Globus pallidus (tissue), 1 donor: ENCODE results near the gene FGD5.
"Not testable (repeated sequence)": the region's sequence is repeated elsewhere in the genome, so short reads cannot be mapped to it uniquely, and the experiment has no call there.

Source experiments
- DNase-seq: peaks from one replicate; pipeline ENCODE4 v3.0.0-alpha.2; 2015; ENCODE audit warnings: low spot score

Gene FGD5

DNA sequence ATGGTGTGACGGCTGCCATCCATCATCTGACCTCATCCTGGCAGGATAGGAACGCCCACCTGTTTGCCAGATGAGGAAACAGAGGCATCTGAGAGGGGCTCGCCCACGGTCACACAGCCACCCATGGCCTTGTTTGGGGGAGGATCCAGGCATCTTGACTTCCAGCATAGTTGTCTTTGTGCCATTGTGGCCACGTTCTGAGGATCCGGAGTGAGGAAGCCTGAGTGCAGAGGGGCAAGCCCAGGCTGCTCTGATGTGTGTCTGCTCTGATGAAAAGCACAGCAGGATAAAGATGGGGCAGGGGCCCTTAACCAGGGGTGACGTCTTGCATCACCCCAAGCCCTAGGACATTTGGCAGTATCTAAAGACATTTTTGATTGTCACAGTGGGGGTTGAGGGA lies 58.7 kb downstream of the FGD5 start:
- DNase-seq, result no peak

DNA sequence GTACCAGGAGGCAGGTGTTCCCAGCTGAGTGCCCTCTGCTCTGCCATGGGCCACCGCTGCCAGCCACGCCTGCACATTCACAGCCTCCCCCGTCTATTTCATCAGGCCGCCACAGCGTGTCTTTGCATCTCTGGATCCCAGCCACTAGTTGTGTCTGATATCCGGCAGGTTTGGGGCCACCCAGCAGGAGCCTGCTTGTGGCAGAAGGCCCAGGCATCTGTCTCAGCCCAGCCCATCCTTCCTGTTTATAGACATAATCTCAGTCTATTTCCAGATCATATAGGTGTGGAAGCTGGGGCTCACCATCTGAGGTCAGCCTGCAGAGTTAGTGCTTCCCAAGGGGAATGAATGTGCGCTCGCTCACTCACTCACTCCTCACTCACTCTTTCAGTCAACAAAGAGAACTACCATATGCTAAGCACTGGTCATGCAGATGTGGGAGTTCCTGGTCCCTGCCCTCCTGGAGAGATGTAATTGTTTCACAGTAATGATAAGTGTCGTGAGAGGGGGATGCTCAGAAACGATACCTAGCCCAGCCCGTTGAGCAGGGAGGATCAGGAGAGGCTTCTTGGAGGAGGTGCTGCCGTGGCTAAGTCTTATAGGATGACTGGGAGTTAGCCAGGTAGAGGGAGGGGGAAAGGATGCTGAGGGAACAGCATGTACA lies 60.6 kb downstream of the FGD5 start:
- no peak for DNase-seq

DNA sequence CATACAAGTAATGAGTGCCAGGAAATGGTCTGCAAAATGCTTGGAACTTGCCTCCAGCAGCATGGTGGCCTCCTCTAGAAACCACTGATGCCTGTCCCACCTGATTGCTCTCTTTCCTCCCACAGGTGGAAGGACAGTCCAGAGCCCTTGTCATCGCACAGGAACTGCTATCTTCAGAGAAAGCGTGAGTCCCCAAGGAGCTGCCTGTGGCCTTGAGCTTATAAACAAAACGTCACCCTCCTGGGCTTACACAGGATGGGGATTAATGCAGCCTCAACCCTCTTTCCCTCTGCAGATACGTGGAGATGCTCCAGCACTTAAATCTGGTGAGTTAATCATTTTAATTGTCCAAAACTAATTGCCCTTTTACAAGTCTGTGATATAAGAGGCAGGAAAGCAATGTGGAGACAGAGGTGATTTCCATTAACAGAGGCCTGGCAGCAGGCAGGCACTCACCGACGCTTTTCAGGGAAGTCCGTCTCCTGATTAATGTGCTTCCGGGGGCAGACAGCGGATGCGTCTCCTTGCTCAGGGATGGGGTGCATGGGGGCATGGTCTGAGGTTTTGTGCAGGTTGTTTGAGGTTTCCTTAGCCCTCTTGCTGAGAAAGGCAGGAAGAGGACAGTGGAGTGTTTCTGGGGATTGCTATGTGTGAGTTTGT lies 61.8 kb downstream of the FGD5 start:
- no peak for DNase-seq

DNA sequence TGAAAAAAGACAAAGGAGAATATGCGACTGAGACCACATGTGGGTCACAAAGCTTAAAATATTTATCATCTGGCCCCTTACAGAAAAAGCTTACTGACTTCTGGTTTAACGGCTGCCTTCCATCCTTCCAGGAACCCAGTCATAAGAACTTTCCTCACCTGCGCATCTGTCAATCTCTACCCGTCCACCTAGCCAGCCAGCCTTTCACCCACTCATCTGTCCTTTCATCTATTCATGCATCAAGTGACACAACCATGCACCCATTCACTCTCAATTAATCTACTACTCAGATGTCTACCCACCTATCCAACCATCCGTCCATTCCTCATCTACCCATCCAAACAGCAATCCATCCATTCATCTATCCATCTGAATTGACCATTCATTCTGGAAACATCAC lies 64.5 kb downstream of the FGD5 start:
- no peak for DNase-seq

DNA sequence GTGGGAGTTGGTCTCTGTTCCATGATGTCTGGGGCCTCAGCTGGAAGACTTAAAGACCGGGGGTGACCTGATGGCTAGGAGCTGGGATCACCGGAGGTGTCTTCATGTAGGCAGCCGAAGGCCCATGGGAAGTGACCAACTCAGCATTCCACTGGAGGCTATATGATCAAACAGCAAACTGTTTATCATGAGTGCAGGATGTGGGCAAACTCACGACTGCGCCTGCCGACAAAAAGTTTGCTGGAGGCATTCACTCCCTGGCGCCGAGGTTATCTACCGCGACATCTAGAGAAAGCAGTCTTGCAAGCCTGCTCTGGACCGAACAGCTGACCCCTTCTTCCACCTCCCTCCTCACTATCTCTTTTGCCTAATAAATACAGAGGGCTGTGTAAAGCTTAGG lies 65.9 kb downstream of the FGD5 start:
- no peak for DNase-seq

DNA sequence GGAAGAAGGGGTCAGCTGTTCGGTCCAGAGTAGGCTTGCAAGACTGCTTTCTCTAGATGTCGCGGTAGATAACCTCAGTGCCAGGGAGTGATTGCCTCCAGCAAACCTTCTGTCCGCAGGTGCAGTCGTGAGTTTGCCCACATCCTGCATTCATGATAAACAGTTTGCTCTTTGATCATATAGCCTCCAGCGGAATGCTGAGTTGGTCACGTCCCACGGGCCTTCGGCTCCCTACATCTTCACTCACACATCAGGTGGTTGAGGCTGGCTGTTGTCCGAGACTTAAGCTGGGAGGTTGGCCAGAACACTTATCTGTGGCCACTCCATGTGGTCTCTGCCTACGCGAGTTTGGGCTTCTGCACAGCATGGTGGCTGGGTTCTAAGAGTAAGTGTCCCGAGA lies 66.5 kb downstream of the FGD5 start:
- no peak for DNase-seq

DNA sequence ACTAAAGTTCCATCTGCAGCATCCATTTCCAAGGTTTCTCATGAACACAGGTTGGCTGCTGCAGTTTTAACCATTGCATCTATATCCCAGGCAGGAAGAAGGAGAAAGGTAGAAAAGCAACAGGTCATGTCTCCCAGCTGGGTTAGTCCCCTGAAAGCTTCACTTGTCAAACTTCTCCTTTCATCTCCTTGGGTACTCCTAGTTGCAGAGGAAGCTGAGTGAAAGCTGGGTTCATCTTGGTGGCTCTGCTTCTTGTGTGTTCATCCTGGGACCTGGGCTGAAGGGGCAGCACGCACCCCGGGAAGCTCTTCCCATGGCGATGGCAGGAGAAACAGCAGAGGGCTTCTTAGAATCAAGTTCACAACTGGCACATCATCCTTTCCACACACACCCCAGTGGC lies 67.3 kb downstream of the FGD5 start:
- no peak for DNase-seq

DNA sequence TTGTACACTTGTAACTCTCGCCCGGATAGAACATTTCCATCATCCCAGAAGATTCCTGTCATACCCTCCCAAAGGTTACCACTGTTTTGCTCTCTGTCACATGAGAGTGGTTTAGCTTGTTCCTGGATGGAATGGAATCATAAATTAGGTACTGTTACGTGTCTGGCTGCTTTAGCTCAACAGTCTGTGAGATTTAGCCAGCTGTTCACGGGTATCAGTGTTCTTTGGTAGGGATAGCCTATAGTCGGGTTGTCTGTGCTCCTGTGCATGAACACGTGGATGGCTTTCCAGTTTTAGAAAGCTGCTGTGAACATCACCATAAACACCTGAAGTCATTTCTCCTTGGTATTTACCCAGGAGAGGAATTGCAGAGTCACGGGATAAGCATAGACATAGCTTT lies 70.4 kb downstream of the FGD5 start:
- DNase-seq, result no peak

DNA sequence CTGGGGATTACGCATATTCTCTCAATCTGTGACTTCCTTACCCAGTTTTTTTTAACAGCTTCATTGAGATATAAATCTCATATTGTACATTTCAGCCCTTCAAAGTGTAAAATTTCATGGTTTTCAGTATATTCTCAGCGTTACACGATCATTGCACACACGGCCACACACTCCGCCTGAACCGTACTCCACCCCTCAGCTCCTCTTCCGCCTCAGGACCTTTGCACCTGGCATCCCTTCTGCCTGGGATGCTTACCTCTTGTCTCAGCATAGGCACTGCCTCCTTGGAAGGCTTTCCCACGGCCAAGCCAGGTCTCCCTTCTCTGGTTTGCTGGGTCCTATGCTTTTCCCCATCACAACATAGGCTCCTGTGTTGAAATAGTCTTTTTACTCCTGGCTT lies 71.2 kb downstream of the FGD5 start:
- DNase-seq, result no peak

DNA sequence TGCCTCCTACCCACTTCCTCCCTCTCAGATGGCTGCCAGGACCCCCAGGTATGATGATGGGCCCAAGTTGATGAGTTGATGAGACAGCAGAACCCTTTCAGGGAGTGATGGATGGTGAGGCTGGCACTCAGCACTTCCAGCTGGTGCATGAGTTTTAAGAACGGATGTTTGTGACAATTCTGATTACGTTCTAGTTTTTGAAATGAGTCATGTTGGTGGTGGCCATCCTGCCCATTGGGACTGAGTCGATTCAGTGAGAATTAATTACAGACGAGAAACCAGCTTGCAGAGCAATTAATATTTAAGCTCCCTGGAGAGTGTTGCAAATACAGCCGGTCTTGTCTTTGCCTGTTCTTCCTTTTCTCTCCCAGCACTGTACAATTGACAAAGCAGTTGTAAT lies 71.7 kb downstream of the FGD5 start:
- no peak for DNase-seq

DNA sequence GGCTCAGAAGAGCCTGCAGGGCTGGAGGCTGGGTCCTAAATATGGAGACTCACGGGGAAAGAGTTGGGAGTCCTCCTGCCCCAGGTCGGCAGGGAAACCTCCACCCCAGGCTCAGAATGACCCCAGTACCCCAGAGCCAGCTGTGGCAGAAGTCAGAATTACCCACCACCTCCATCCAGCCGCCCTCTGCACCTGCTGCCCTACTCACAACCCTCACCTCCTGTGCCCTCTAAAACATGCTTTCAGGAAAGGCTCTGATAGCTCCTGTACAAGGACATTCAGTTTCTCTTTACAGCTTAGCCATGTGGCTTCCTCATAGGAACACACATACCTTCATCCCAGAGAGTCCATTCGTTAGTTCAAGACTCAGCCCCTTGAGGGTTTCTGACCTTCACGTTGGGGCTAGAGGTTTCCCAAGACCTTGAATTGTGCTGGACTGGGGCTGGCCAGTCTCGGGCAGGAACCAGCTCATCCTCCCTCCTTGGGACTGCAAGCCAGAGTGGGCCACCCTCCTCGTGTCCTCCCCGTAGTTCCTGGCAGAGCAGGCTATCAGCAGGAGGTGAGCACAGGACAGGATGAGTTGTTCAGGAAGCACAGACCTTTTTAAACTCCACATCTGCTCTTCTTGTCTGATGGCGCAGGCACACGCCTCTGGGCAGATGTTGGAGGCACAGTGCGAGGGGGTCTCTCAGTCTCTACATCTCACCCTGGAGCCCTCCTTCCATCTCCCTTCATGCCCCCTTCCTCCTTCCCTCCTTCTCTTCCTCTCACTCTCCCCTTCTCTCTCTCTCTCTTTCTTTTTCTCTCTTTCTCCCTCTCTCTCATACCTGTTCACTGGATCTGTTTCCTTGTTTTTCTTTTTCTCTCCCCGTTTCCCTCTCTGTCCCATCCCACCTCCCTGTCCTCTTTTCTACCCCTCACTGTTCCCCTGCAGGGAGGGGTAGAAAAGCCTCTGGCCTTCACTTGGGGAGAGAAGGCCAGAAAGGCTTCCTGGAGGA lies 72.7 kb downstream of the FGD5 start:
- DNase-seq, result no peak

DNA sequence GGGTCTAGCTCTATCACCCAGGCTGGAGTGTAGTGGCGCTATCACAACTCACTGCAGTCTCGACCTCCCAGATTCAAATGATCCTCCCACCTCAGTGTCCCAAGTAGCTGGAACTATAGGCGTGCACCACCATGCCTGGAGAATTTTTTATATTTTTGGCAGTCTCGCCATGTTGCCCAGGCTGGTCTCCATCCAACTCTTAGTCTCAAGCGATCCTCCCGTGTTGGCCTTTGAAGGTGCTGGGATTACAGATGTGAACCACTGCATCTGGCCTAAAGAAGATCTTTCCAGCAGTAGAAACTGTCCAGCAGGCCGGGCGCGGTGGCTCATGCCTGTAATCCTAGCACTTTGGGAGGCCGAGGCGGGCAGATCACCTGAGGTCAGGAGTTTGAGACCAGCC lies 73.5 kb downstream of the FGD5 start:
- no peak for DNase-seq

DNA sequence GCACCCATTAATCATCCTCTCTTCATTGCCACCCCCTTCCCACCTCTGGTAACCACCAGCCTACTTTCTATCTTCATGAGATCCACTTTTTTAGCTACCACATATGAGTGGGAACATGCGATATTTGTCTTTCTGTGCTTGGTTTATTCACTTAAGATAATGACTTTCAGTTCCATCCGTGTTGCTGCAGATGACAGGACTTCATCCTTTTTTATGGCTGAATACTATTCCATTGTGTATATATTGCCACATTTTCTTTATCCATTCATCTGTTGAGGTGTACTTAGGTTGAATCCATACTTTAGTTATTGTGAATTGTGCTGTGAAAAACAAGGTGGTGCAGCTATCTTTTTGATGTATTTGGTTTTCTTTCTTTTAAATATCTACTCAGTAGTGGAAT lies 75.3 kb downstream of the FGD5 start:
- no peak for DNase-seq

DNA sequence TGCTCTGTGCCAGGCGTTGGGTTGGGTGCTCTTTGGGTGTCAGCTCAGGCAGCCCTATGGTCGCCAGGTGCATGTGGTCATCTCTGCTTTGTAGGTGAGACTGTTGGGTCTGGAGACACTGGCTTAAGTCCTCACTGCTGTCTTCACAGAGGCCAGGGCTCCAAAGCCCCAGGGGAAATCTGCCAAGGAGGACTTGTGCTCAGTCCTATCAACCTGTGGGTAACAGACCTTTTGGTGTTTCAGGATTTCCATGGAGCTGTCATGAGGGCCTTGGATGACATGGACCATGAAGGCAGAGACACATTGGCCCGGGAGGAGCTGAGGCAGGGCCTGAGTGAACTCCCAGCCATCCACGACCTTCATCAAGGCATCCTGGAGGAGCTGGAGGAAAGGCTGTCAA lies 78.5 kb downstream of the FGD5 start:
- no peak for DNase-seq

DNA sequence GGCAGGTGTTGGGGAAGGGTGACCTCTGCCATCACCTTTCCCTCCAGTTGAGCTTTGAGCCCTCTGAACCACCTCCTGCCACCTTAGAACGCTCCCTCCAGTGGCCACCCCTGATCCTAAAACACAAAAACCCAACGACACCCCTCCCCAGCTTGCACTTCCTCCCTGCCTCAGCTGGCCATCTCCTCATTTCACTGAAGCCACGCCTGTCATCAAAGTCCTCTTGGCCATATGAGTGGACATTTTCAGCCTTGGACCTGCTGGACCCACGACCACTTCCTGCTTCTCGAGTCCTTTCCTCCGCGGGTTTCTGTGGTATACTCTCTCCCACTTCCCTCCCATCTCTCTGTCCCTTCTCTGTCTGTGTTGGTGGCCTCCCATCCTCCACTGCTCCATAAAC lies 80.2 kb downstream of the FGD5 start:
- no peak for DNase-seq

DNA sequence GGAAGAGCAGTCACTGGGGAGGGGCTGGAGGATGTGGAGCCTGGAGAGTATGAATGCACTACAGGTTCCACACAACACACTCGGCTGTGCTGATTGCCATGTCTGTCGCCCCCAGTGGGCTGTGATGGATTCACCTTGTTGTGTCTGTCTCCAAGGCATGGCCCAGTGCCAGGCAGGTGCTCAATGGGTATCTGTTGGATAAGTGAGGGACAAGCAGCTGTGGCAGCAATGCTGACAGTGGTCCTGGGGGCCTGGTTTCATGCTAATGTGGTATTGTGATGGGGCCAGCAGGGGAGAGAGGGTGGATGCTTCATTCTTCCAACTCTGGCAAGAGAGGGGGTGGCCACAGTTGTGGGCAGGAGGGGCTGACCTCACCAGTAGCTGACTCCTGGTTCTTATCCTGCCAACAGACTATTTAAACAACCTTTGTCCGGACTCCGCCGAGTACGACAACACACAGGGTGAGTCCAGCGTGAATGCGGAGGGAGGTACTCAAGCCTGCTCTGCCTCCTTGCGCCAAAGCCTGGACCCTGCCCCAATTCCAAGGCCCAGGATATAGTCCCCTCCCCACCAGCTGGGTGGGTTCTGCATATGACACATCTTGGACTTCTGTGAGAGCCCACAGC lies 81.3 kb downstream of the FGD5 start:
- DNase-seq, result no peak

DNA sequence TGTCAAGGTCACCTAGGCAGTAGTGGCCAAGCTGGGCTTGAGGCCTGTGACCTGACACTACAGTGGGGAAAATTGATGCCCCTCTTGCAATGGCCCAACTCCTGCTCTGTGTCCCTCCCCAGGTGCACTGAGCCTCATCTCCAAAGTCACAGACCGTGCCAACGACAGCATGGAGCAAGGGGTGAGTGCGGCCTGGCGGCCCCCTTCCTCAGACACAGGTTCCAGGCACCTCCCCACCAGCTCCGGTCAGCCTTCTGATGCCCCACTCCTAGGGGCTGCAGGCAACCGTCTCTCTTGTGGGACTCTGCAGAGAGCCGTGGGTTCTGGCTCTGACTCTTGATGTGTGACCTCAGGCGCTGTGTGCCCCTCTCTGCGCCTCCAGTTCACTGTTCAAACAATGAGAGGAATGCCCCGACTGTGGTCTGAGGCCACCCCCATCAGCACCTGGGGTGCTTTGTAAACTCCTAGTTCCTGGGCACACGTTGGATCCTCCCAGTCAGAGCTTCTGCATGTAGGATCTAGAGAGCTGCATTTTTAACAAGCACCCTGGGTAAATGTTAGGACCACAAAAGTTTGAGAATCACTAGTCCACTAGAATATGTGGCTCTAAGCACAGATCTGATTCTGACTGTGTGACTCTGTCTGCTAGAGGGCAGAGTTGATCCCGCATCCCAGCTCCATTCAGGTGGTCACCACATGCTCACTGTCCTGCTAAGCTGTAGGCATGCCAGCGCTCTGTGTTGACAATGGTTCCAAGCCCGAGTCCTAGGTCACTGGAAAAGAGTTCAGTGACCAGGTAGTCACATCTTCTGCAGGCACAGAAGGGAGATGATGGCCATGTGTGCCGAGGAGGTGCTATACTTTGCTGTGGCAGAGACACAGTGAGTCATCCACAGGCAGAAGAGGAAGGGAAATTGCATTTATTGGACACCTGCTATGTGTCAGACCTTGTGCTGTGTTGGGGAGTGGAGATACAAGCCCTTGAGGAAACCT lies 82.4 kb downstream of the FGD5 start:
- no peak for DNase-seq

DNA sequence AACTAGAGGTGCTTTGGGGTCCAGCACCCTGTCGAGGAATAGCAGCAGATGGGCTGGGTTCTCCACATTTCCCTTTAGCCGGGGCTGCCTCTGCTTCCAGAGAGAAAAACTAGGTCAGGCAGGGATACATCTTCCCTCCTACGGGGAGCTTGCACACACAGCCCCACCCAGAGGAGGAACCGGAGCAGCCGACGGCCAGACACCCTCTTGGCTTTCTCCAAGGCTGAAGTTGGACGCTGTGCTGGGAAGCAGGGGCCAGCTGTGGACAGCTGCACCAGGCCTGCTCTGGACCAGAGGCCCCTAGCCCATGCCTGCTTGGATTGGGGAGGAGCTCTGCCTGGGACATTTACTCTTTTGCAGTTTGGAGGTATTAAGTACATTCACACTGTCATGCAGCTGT lies 84.0 kb downstream of the FGD5 start:
- no peak for DNase-seq

DNA sequence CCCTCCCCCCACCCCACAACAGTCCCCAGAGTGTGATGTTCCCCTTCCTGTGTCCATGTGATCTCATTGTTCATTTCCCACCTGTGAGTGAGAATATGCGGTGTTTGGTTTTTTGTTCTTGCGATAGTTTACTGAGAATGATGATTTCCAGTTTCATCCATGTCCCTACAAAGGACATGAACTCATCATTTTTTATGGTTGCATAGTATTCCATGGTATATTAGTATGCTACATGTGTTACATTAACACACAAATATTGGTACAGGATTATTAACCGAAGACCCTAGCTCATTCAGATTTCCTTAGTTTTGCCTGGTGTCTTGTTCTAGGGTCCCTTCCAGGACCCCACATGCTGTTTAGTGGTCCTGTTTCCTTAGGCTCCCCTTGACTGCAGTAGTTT lies 84.7 kb downstream of the FGD5 start:
- DNase-seq, result not testable (repeated sequence)

DNA sequence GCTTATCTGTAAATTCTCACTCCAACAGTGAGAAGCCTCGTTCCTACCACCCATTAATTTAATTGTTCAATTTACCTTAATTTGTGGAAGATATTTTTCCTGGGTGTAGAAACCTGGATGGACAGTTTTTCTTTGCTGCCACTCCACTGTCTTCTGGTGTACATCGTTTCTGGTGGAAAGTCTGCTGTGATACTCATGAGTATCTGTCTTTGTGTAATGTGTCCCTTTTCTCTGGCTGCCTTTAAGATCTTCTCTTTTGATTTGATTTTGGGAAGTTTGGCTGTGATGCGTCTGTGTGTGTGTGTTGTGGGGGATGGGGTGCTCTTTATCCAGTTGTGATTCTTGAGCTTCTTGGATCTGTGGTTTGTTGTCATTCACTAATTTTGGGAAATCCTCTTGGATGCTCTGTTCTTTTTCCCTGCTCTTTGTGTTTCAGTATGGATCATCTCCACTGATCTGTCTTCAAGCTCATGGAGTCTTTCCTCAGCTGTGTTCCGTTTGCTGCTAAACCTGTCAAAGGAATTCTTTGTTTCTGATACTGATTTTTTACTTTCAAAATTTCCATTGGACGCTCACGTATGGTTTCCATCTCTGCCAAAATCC lies 86.4 kb downstream of the FGD5 start:
- no peak for DNase-seq
